ENCODE results near the gene FBXL5.

FBXL5 gene

GRCh38 chr4:15658136-15658770 lies 3.1 kb upstream of the FBXL5 start:
- H3K36me3 ChIP-seq (replicated peaks in 1 of 2; ENCODE audit: control insufficient read depth in 2 of 2, insufficient read depth in 2 of 2, low read length in 2 of 2): peaks cover 2 to 63% of the 10 kb centered on the region in 2 donors
- no peak overlapping the region for H3K14ac ChIP-seq (ENCODE audit: low read length)
- peaks cover 4 to 6% of the 10 kb centered on the region in 2 donors for H3K4me1 ChIP-seq (ENCODE audit: control insufficient read depth in 2 of 2, insufficient read depth in 1 of 2, low read depth in 1 of 2, low read length in 2 of 2)
- no peak overlapping the region for H2AK5ac ChIP-seq (ENCODE audit: low read depth, low read length)
- no peak overlapping the region for H2BK5ac ChIP-seq (ENCODE audit: low read length)
- H2AFZ ChIP-seq (ENCODE audit: low read length): no peak overlapping the region
- no peak overlapping the region for H2BK12ac ChIP-seq (ENCODE audit: low read length)
- H3K27ac ChIP-seq (replicated peaks; ENCODE audit: low read length): no peak overlapping the region
- no peak overlapping the region for H3K18ac ChIP-seq (ENCODE audit: low read length)
- H3K9ac ChIP-seq (ENCODE audit: low read depth, low read length, poor library complexity): no peak overlapping the region
- no CpG with 5 or more reads among the region's 4 CpGs for WGBS, 2 donors (ENCODE audit: extremely low coverage in 2 of 2, insufficient read length in 2 of 2, insufficient replicate concordance in 1 of 2)
- no peaks in the 10 kb centered on the region for H3K9me3 ChIP-seq (replicated peaks in 1 of 2; ENCODE audit: control insufficient read depth in 2 of 2, insufficient read depth in 1 of 2, low read depth in 1 of 2, low read length in 2 of 2)
- peaks cover 4% of the 10 kb centered on the region for H3K79me1 ChIP-seq (ENCODE audit: low read depth, low read length)
- no peak overlapping the region for H3K4me3 ChIP-seq (ENCODE audit: low read length in 2 of 2)
- H3K27me3 ChIP-seq (ENCODE audit: control insufficient read depth in 3 of 3, insufficient read depth in 3 of 3, low read depth in 1 of 3, low read length in 3 of 3): no peaks in the 10 kb centered on the region
- H3K4ac ChIP-seq (ENCODE audit: low read length): no peak overlapping the region
- H4K91ac ChIP-seq (ENCODE audit: low read depth, low read length, poor library complexity): no peak overlapping the region
- no peak for DNase-seq (ENCODE audit: low spot score)
- H2BK15ac ChIP-seq (ENCODE audit: low read length): no peak overlapping the region
- no peak overlapping the region for H4K8ac ChIP-seq (ENCODE audit: low read depth, low read length)
- H3K23ac ChIP-seq (ENCODE audit: low read depth, low read length, poor library complexity): no peak overlapping the region
- H3K4me2 ChIP-seq (ENCODE audit: insufficient read depth, low read length, poor library complexity, severe bottlenecking): no peak overlapping the region
- no peak overlapping the region for H2BK120ac ChIP-seq (ENCODE audit: low read depth, low read length)

GRCh38 chr4:15657366-15657765 lies 2.2 kb upstream of the FBXL5 start:
- Histone ChIP-seq H3K27ac (replicated peaks; ENCODE audit: low read length) (no peak overlapping the region), H3K27me3 (ENCODE audit: control insufficient read depth in 3 of 3, insufficient read depth in 3 of 3, low read depth in 1 of 3, low read length in 3 of 3) (no peaks in the 10 kb centered on the region), H3K9ac (ENCODE audit: low read depth, low read length, poor library complexity) (no peak overlapping the region), H2AK5ac (ENCODE audit: low read depth, low read length) (no peak overlapping the region), H2BK5ac (ENCODE audit: low read length) (no peak overlapping the region), H3K9me3 (replicated peaks in 1 of 2; ENCODE audit: control insufficient read depth in 2 of 2, insufficient read depth in 1 of 2, low read depth in 1 of 2, low read length in 2 of 2) (no peaks in the 10 kb centered on the region), H4K8ac (ENCODE audit: low read depth, low read length) (no peak overlapping the region), H2BK120ac (ENCODE audit: low read depth, low read length) (no peak overlapping the region), H3K79me1 (ENCODE audit: low read depth, low read length) (peaks cover 4% of the 10 kb centered on the region), H3K36me3 (replicated peaks in 1 of 2; ENCODE audit: control insufficient read depth in 2 of 2, insufficient read depth in 2 of 2, low read length in 2 of 2) (peaks cover 2 to 54% of the 10 kb centered on the region in 2 donors), H3K4me1 (ENCODE audit: control insufficient read depth in 2 of 2, insufficient read depth in 1 of 2, low read depth in 1 of 2, low read length in 2 of 2) (peaks cover 6% of the 10 kb centered on the region in 2 donors), H3K4me3 (ENCODE audit: low read length in 2 of 2) (no peak overlapping the region), H4K91ac (ENCODE audit: low read depth, low read length, poor library complexity) (no peak overlapping the region), H3K23ac (ENCODE audit: low read depth, low read length, poor library complexity) (no peak overlapping the region), H3K14ac (ENCODE audit: low read length) (no peak overlapping the region), H2AFZ (ENCODE audit: low read length) (no peak overlapping the region), H2BK15ac (ENCODE audit: low read length) (no peak overlapping the region), H3K4me2 (ENCODE audit: insufficient read depth, low read length, poor library complexity, severe bottlenecking) (no peak overlapping the region), H2BK12ac (ENCODE audit: low read length) (no peak overlapping the region), H3K18ac (ENCODE audit: low read length) (no peak overlapping the region), H3K4ac (ENCODE audit: low read length) (no peak overlapping the region)
- no peak for DNase-seq (ENCODE audit: low spot score)

- Histone ChIP-seq H3K36me3 (replicated peaks in 1 of 2; ENCODE audit: control insufficient read depth in 2 of 2, insufficient read depth in 2 of 2, low read length in 2 of 2) (peaks cover 2 to 41% of the 10 kb centered on the region in 2 donors), H3K4me3 (ENCODE audit: low read length in 2 of 2) (peak overlapping the region in 1 of 2 donors; percentile 71)
- peak; percentile 18 for DNase-seq (ENCODE audit: low spot score)
Observed at GRCh38 chr4:15656038-15656470, 897 bp upstream of the FBXL5 start.

GRCh38 chr4:15654593-15655222 lies 449 bp downstream of the FBXL5 start:
- Histone ChIP-seq H3K18ac (ENCODE audit: low read length) (peak overlapping the region; percentile 98), H4K8ac (ENCODE audit: low read depth, low read length) (no peak overlapping the region), H3K36me3 (replicated peaks in 1 of 2; ENCODE audit: control insufficient read depth in 2 of 2, insufficient read depth in 2 of 2, low read length in 2 of 2) (peaks cover under 1 to 39% of the 10 kb centered on the region in 2 donors), H3K27ac (replicated peaks; ENCODE audit: low read length) (peak overlapping the region; percentile 95), H3K14ac (ENCODE audit: low read length) (peak overlapping the region; percentile 65), H3K4me2 (ENCODE audit: insufficient read depth, low read length, poor library complexity, severe bottlenecking) (peak overlapping the region; percentile 72), H2AFZ (ENCODE audit: low read length) (peak overlapping the region; percentile 92), H3K4me3 (ENCODE audit: low read length in 2 of 2) (peak overlapping the region; percentile 88), H3K4me1 (ENCODE audit: control insufficient read depth in 2 of 2, insufficient read depth in 1 of 2, low read depth in 1 of 2, low read length in 2 of 2) (peaks cover 6% of the 10 kb centered on the region in 2 donors), H3K9me3 (replicated peaks in 1 of 2; ENCODE audit: control insufficient read depth in 2 of 2, insufficient read depth in 1 of 2, low read depth in 1 of 2, low read length in 2 of 2) (no peaks in the 10 kb centered on the region), H3K9ac (ENCODE audit: low read depth, low read length, poor library complexity) (peak overlapping the region; percentile 100), H4K91ac (ENCODE audit: low read depth, low read length, poor library complexity) (no peak overlapping the region), H3K79me1 (ENCODE audit: low read depth, low read length) (peaks cover 4% of the 10 kb centered on the region), H2AK5ac (ENCODE audit: low read depth, low read length) (peak overlapping the region; percentile 81), H3K4ac (ENCODE audit: low read length) (no peak overlapping the region), H2BK5ac (ENCODE audit: low read length) (peak overlapping the region; percentile 95), H2BK120ac (ENCODE audit: low read depth, low read length) (peak overlapping the region; percentile 88), H2BK15ac (ENCODE audit: low read length) (no peak overlapping the region), H2BK12ac (ENCODE audit: low read length) (no peak overlapping the region), H3K23ac (ENCODE audit: low read depth, low read length, poor library complexity) (peak overlapping the region; percentile 100), H3K27me3 (ENCODE audit: control insufficient read depth in 3 of 3, insufficient read depth in 3 of 3, low read depth in 1 of 3, low read length in 3 of 3) (no peaks in the 10 kb centered on the region)
- no peak for DNase-seq (ENCODE audit: low spot score)
- WGBS, 2 donors (ENCODE audit: extremely low coverage in 2 of 2, insufficient read length in 2 of 2, insufficient replicate concordance in 1 of 2): no CpG with 5 or more reads among the region's 66 CpGs

More at GRCh38 chr4:15656038-15656470, 897 bp upstream of the FBXL5 start:
- Histone ChIP-seq H2BK12ac (ENCODE audit: low read length) (no peak overlapping the region), H4K91ac (ENCODE audit: low read depth, low read length, poor library complexity) (peak overlapping the region; percentile 1), H3K4ac (ENCODE audit: low read length) (peak overlapping the region; percentile 26), H2AFZ (ENCODE audit: low read length) (peak overlapping the region; percentile 89), H3K9me3 (replicated peaks in 1 of 2; ENCODE audit: control insufficient read depth in 2 of 2, insufficient read depth in 1 of 2, low read depth in 1 of 2, low read length in 2 of 2) (no peaks in the 10 kb centered on the region), H3K4me1 (ENCODE audit: control insufficient read depth in 2 of 2, insufficient read depth in 1 of 2, low read depth in 1 of 2, low read length in 2 of 2) (peaks cover 6% of the 10 kb centered on the region in 2 donors), H2BK120ac (ENCODE audit: low read depth, low read length) (no peak overlapping the region), H3K14ac (ENCODE audit: low read length) (no peak overlapping the region), H2AK5ac (ENCODE audit: low read depth, low read length) (peak overlapping the region; percentile 23), H3K27ac (replicated peaks; ENCODE audit: low read length) (peak overlapping the region; percentile 95), H3K4me2 (ENCODE audit: insufficient read depth, low read length, poor library complexity, severe bottlenecking) (peak overlapping the region; percentile 55), H2BK5ac (ENCODE audit: low read length) (peak overlapping the region; percentile 95), H2BK15ac (ENCODE audit: low read length) (peak overlapping the region; percentile 13), H3K18ac (ENCODE audit: low read length) (peak overlapping the region; percentile 51), H3K79me1 (ENCODE audit: low read depth, low read length) (peaks cover 4% of the 10 kb centered on the region), H3K23ac (ENCODE audit: low read depth, low read length, poor library complexity) (no peak overlapping the region), H4K8ac (ENCODE audit: low read depth, low read length) (no peak overlapping the region), H3K27me3 (ENCODE audit: control insufficient read depth in 3 of 3, insufficient read depth in 3 of 3, low read depth in 1 of 3, low read length in 3 of 3) (no peaks in the 10 kb centered on the region), H3K9ac (ENCODE audit: low read depth, low read length, poor library complexity) (no peak overlapping the region)
- WGBS, 2 donors (ENCODE audit: extremely low coverage in 2 of 2, insufficient read length in 2 of 2, insufficient replicate concordance in 1 of 2): no CpG with 5 or more reads among the region's 12 CpGs
